Upper lobe of left lung (tissue), 6 donors: ENCODE data around the gene DLST. TPM values are rescaled to one million over a fixed set of nuclear protein-coding genes. Genes with fewer than 3 reads are reported as not detected.
A peak's percentile ranks its signal among the peaks of the same experiment; 100 is the strongest.

Source experiments
- ATAC-seq, 2 donors: fragments of 200-7000 bp; cut with Tn5 transposase; one replicate each; pipeline ENCODE4 v1.9.1; 2022; ENCODE audit warnings: mild to moderate bottlenecking in 2 of 2, moderate library complexity in 2 of 2; ENCODE audit not compliant: low FRiP score in 2 of 2
- DNase-seq, 2 donors: peaks; one replicate each; pipeline ENCODE4 v3.0.0-alpha.2; 2019 to 2020
- H3K27ac ChIP-seq, 4 donors: fragments of 200-600 bp; sonication (generic); one replicate each; pipeline ENCODE4 v1.5.1; 2016 to 2019
- H3K27me3 ChIP-seq, 4 donors: fragments of 200-600 bp; sonication (generic); one replicate each; pipeline ENCODE4 v1.5.1; 2017 to 2019
- H3K36me3 ChIP-seq, 4 donors: fragments of 200-600 bp; sonication (generic); one replicate each; pipeline ENCODE4 v1.5.1; 2016 to 2019
- H3K4me1 ChIP-seq, 4 donors: fragments of 200-600 bp; sonication (generic); one replicate each; pipeline ENCODE4 v1.5.1; 2018 to 2019
- H3K4me3 ChIP-seq, 4 donors: fragments of 200-600 bp; sonication (generic); one replicate each; pipeline ENCODE4 v1.5.1; 2017 to 2019; ENCODE audit warnings: mild to moderate bottlenecking in 2 of 4, moderate library complexity in 1 of 4
- H3K9me3 ChIP-seq, 4 donors: fragments of 200-600 bp; sonication (generic); one replicate each; pipeline ENCODE4 v1.5.1; 2018 to 2019
- EP300 ChIP-seq, 4 donors: sonication (generic); formaldehyde crosslinking; IDR thresholded peaks; one replicate each; pipeline ENCODE4 v1.5.1; 2017; ENCODE audit warnings: antibody characterized with exemption in 4 of 4, control low read depth in 2 of 4
- POLR2A ChIP-seq, 4 donors: fragments of 450-650 bp; IDR thresholded peaks; one replicate each; pipeline ENCODE4 v1.5.1; 2016 to 2017; ENCODE audit warnings: antibody characterized with exemption in 4 of 4, mild to moderate bottlenecking in 2 of 4
- POLR2AphosphoS5 ChIP-seq, 2 donors: sonication (generic); formaldehyde crosslinking; IDR thresholded peaks; one replicate each; pipeline ENCODE4 v1.5.1; 2017; ENCODE audit warnings: antibody characterized with exemption in 2 of 2
- WGBS, 2 donors: methylation state at CpG; one replicate each; pipeline ENCODE4 v1.1.5; 2017 to 2018; 5-methylcytosine and 5-hydroxymethylcytosine counted together
- total RNA-seq, 6 donors: library from RNA; depleted of rRNA in 4 of 6; stranded (reverse); fragments of >200 nt in 4 of 6; gene quantifications; one replicate each; pipeline versions ENCODE4 v1.1.0 to v1.2.1, GENCODE V29; 2016 to 2021
- TF ChIP-seq, protein P1 (sequence below), 6 experiments: fragments of 450-650 bp in 4 of 6; fragments of 200-600 bp in 2 of 6; sonication (generic) in 2 of 6; IDR thresholded peaks; one replicate each; pipeline ENCODE4 v1.5.1; 2016 to 2019; ENCODE audit warnings: antibody characterized with exemption in 6 of 6
- donor health status: DM: no; HTN: no; CAD: no; lungs with moderate emphysema.
- donor health status: DM: no; HTN: yes; CAD: no; lungs with severe emphysema.

The DLST gene
- total RNA-seq, 6 donors from 2014 or later, result 81.0 to 95.3 (median 83.1) TPM

DNA sequence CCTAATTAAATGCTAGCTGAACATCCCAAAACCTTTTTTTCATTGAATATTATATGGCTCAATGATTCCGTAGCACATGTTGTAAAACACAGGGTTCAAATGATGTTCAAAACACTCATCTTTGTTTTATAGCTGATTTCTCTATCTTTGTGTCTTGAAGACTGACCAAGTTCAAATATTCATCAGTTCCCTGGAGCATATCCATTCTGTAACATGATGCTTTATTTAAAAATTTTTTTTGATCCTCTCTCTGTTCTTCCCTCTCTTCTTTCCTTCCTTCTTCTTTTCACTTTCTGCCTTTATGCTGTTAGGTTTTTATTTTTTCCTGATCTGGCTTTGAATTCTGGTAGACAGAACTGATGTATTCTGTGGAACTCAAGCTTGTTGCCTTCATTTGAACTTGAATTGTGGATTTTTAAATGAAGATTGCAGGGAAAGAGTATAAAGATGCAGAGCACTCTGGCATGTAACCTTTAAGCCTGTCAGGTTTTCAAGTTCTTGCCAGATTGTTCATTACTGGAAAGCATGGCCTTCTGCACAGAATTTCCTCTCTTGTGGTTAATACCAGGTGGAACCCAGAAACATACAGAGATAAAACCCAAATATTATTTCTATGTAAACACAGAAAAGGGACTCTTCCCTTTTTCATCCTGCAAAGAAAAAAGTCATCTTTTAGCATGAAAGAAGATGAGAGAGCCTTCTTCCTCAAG lies 45.3 kb upstream of the DLST start:
- TF ChIP-seq EP300 (IDR thresholded peaks at IDR 0.05) (no peak), POLR2AphosphoS5 (IDR thresholded peaks at IDR 0.05) (no peak), POLR2A (IDR thresholded peaks at IDR 0.05) (no peak)
- TF ChIP-seq, protein P1, sequence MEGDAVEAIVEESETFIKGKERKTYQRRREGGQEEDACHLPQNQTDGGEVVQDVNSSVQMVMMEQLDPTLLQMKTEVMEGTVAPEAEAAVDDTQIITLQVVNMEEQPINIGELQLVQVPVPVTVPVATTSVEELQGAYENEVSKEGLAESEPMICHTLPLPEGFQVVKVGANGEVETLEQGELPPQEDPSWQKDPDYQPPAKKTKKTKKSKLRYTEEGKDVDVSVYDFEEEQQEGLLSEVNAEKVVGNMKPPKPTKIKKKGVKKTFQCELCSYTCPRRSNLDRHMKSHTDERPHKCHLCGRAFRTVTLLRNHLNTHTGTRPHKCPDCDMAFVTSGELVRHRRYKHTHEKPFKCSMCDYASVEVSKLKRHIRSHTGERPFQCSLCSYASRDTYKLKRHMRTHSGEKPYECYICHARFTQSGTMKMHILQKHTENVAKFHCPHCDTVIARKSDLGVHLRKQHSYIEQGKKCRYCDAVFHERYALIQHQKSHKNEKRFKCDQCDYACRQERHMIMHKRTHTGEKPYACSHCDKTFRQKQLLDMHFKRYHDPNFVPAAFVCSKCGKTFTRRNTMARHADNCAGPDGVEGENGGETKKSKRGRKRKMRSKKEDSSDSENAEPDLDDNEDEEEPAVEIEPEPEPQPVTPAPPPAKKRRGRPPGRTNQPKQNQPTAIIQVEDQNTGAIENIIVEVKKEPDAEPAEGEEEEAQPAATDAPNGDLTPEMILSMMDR (IDR thresholded peaks at IDR 0.05), result no peak
- Histone ChIP-seq H3K27ac (no peak overlapping the region), H3K27me3 (no peaks in the 10 kb centered on the region), H3K36me3 (peaks cover 0 to 34% (median 6%) of the 10 kb centered on the region in 4 donors), H3K9me3 (no peaks in the 10 kb centered on the region), H3K4me1 (no peaks in the 10 kb centered on the region), H3K4me3 (no peak overlapping the region)
- no peak for ATAC-seq
- DNase-seq, result no peak
- WGBS, 2 donors, result 90 to 97% methylated on average over 1 of the region's 1 CpG

DNA sequence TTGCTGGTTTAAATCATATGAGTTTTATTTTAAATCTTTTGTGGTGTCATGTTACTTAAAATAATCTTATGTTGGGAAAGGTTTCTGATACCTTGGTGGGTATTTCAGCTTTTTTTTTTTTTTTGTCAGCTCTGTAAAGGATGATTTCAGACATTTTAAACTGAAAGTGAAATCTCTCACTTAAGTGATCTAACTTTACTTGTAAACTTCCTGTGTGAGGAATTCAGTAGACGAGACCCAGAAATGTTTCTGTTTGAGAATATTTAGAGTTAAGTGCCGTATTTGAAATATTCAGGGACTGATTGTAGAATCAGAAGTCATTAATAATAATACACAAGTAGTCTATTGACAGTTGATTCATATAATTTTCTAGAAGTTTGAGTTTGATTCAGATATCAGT lies 43.5 kb upstream of the DLST start:
- ATAC-seq, result no peak
- Histone ChIP-seq H3K4me1 (no peaks in the 10 kb centered on the region), H3K4me3 (no peak overlapping the region)

DNA sequence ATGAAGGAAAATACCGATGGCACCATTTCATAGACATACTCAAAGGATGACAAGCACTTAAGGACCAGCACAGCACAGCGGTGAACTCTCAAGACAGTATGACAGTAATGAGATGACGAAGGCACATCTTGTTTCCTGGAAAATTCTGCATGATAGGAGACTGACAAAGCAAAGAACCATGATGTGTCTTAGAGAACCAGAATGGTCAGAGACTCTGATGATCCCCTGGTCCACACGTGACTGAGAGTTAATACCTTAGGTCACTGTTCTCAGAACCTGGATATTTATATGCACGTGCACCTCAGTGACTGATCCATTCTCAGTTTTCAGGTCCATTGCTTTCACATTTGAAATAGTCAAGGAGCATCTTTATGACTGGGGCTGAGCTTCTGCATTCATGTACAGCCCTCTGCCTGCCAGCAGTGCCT lies 41.1 kb upstream of the DLST start:
- WGBS, 2 donors, result 82 to 91% methylated on average over 5 of the region's 5 CpGs
- H3K4me3 ChIP-seq, result no peak overlapping the region

More for the DNA sequence above, 43.5 kb upstream of the DLST start:
- no peaks in the 10 kb centered on the region for H3K27me3 ChIP-seq
- peaks cover 0 to 39% (median 2%) of the 10 kb centered on the region in 4 donors for H3K36me3 ChIP-seq
- no peak for TF ChIP-seq POLR2A (IDR thresholded peaks at IDR 0.05)
- TF ChIP-seq EP300 (IDR thresholded peaks at IDR 0.05), result no peak
- TF ChIP-seq, protein P1 (IDR thresholded peaks at IDR 0.05), result no peak
- TF ChIP-seq POLR2AphosphoS5 (IDR thresholded peaks at IDR 0.05), result no peak
- H3K9me3 ChIP-seq, result no peaks in the 10 kb centered on the region
- peak overlapping the region; percentile 48 to 71 (median 60) for H3K27ac ChIP-seq
- DNase-seq, result no peak
- 28 to 29% methylated on average over 2 of the region's 2 CpGs for WGBS, 2 donors

DNA sequence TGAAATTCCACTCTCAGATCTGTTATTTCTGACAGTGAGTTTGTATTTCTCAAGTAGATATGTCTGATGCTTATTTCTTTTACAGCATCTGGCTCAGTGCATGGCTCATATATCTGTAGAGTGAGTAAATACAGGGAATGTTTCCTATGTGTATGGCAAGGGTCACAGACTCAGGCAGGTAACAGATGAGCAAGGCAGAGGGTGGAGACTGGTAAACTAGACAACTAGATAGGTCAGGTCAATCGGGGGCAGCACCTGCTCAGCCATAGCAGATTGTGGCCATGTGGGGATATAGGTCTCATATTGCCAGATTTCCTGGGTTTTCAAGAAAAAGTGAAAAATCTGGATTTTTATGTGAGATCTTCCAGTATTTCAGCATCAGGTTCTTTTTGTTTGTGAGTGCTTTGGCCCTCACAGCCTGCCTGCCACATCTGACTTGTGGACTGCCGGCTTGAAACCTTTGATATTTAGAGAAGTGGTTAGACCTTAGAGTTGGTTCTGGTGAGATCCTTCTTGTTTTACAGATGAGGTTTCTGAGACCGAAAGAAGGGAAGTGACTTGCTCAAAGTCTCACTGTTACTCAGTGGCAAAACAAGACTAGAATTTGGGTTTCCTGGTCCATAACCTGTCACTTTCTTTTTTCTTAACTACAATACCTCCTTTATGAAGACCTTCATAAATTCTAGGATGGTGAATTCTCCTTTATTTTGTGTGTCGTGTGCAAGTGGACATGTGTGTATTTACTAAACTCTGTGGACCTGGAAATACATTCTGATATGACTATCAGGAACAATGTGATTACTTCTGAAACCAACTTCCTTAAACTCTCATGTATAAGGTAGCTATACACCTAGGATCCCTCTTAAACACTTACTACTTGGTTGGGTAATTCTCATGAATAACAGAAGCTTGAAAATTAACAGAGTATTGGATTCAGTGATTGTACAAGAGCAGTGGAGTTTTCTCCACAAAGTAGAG lies 40.2 kb upstream of the DLST start:
- 65 to 82% methylated on average over 4 of the region's 4 CpGs for WGBS, 2 donors
- ATAC-seq (no peak), DNase-seq (no peak)
- no peaks in the 10 kb centered on the region for H3K9me3 ChIP-seq
- no peak overlapping the region for H3K4me3 ChIP-seq
- no peaks in the 10 kb centered on the region for H3K4me1 ChIP-seq
- H3K27ac ChIP-seq, result no peak overlapping the region
- TF ChIP-seq, protein P1 (IDR thresholded peaks at IDR 0.05), result no peak
- TF ChIP-seq EP300 (IDR thresholded peaks at IDR 0.05) (no peak), POLR2A (IDR thresholded peaks at IDR 0.05) (no peak), POLR2AphosphoS5 (IDR thresholded peaks at IDR 0.05) (no peak)
- peaks cover 0 to 17% (median 0%) of the 10 kb centered on the region in 4 donors for H3K36me3 ChIP-seq
- no peaks in the 10 kb centered on the region for H3K27me3 ChIP-seq

More for the DNA sequence above, 41.1 kb upstream of the DLST start:
- Histone ChIP-seq H3K4me1 (no peaks in the 10 kb centered on the region), H3K9me3 (no peaks in the 10 kb centered on the region), H3K27me3 (no peaks in the 10 kb centered on the region), H3K36me3 (peaks cover 0 to 26% (median 0%) of the 10 kb centered on the region in 4 donors), H3K27ac (no peak overlapping the region)
- ATAC-seq (no peak), DNase-seq (no peak)
- TF ChIP-seq, protein P1 (IDR thresholded peaks at IDR 0.05), result no peak
- TF ChIP-seq POLR2A (IDR thresholded peaks at IDR 0.05), result no peak
- no peak for TF ChIP-seq EP300 (IDR thresholded peaks at IDR 0.05)
